Hematopoietic multipotent progenitor cell treated with erythropoietin and hydrocortisone succinate and interleukin-3 and kit ligand, for 4 days (in vitro differentiated cells): ENCODE measurements around the gene RIOK3.

Experiments used
- DNase-seq: peaks from one replicate; pipeline ENCODE4 v3.0.0-alpha.2; 2015

Gene RIOK3

DNA sequence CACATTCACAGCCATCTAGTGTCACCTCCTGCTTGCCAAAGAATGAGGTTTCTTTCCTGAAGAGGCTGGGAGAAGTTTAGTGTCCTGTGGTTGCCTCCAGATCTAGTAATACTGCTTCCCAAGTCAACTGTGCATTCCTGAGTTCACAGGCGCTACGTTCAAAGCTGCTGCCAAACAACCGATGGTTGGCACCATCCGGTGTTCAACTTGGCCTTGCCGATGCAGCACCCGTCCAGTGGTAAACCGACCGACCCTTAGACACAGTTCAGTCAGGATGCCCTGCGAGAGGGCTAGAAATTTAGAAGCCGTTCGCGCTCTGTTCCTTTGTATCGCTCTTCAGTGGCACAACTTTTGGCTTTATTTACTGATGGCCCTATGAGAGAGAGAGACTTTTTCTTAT lies 78.8 kb downstream of the RIOK3 start:
- no peak for DNase-seq
